ENCODE results near the gene PLPP4. TPM values are rescaled to one million over a fixed set of nuclear protein-coding genes. Genes with fewer than 3 reads are reported as not detected.

PLPP4 gene
- total RNA-seq, 4 donors from 2014 or later, result 0.60 TPM; not detected in 3

- Histone ChIP-seq H3K36me3 (no peaks in the 10 kb centered on the region), H3K4me1 (no peaks in the 10 kb centered on the region), H3K9me3 (no peaks in the 10 kb centered on the region), H3K27ac (no peak overlapping the region), H3K27me3 (peaks cover 3% of the 10 kb centered on the region), H3K4me3 (no peak overlapping the region)
- WGBS, result 25% methylated on average over 1 of the region's 1 CpG
- DNase-seq (ENCODE audit: low spot score in 2 of 2), result no peak
- TF ChIP-seq EP300 (IDR thresholded peaks at IDR 0.05) (no peak), POLR2AphosphoS5 (IDR thresholded peaks at IDR 0.05) (no peak), CTCF (IDR thresholded peaks at IDR 0.05) (no peak), POLR2A (IDR thresholded peaks at IDR 0.05) (no peak)
These were observed 33.3 kb downstream of the PLPP4 start for GRCh38 chr10:120490288-120490687.

- H3K27ac ChIP-seq, result no peak overlapping the region
- TF ChIP-seq EP300 (IDR thresholded peaks at IDR 0.05) (no peak), POLR2AphosphoS5 (IDR thresholded peaks at IDR 0.05) (no peak), CTCF (IDR thresholded peaks at IDR 0.05) (no peak), POLR2A (IDR thresholded peaks at IDR 0.05) (no peak)
- WGBS, result 48% methylated on average over 3 of the region's 3 CpGs
These were observed 35.3 kb downstream of the PLPP4 start for GRCh38 chr10:120492346-120492745.

GRCh38 chr10:120493411-120494312, 36.6 kb downstream of the PLPP4 start:
- H3K9me3 ChIP-seq, result no peaks in the 10 kb centered on the region
- no peak for TF ChIP-seq POLR2A (IDR thresholded peaks at IDR 0.05)
- TF ChIP-seq POLR2AphosphoS5 (IDR thresholded peaks at IDR 0.05), result no peak
- H3K4me3 ChIP-seq, result no peak overlapping the region
- H3K36me3 ChIP-seq, result no peaks in the 10 kb centered on the region
- 89% methylated on average over 11 of the region's 11 CpGs for WGBS
- no peaks in the 10 kb centered on the region for H3K4me1 ChIP-seq
- no peak overlapping the region for H3K27ac ChIP-seq
- peaks cover 3% of the 10 kb centered on the region for H3K27me3 ChIP-seq
- no peak for DNase-seq (ENCODE audit: low spot score in 2 of 2)

More at GRCh38 chr10:120492346-120492745, 35.3 kb downstream of the PLPP4 start:
- Histone ChIP-seq H3K9me3 (no peaks in the 10 kb centered on the region), H3K4me1 (no peaks in the 10 kb centered on the region), H3K4me3 (no peak overlapping the region), H3K27me3 (peaks cover 3% of the 10 kb centered on the region), H3K36me3 (no peaks in the 10 kb centered on the region)
- no peak for DNase-seq (ENCODE audit: low spot score in 2 of 2)

GRCh38 chr10:120494313-120494710, 37.3 kb downstream of the PLPP4 start:
- no peak for DNase-seq (ENCODE audit: low spot score in 2 of 2)
- 92% methylated on average over 6 of the region's 6 CpGs for WGBS
- TF ChIP-seq POLR2A (IDR thresholded peaks at IDR 0.05) (no peak), POLR2AphosphoS5 (IDR thresholded peaks at IDR 0.05) (no peak), CTCF (IDR thresholded peaks at IDR 0.05) (no peak), EP300 (IDR thresholded peaks at IDR 0.05) (no peak)

GRCh38 chr10:120495226-120496009, 38.4 kb downstream of the PLPP4 start:
- WGBS, result 78% methylated on average over 5 of the region's 5 CpGs
- Histone ChIP-seq H3K4me3 (no peak overlapping the region), H3K27me3 (peaks cover 3% of the 10 kb centered on the region), H3K27ac (no peak overlapping the region), H3K36me3 (no peaks in the 10 kb centered on the region), H3K4me1 (no peaks in the 10 kb centered on the region), H3K9me3 (no peaks in the 10 kb centered on the region)
- TF ChIP-seq POLR2AphosphoS5 (IDR thresholded peaks at IDR 0.05) (no peak), POLR2A (IDR thresholded peaks at IDR 0.05) (no peak), EP300 (IDR thresholded peaks at IDR 0.05) (no peak), CTCF (IDR thresholded peaks at IDR 0.05) (no peak)
- DNase-seq (ENCODE audit: low spot score in 2 of 2), result no peak

More at GRCh38 chr10:120494313-120494710, 37.3 kb downstream of the PLPP4 start:
- no peak overlapping the region for H3K27ac ChIP-seq
- H3K9me3 ChIP-seq, result no peaks in the 10 kb centered on the region
- H3K4me1 ChIP-seq, result no peaks in the 10 kb centered on the region
- H3K27me3 ChIP-seq, result peaks cover 3% of the 10 kb centered on the region
- no peaks in the 10 kb centered on the region for H3K36me3 ChIP-seq
- H3K4me3 ChIP-seq, result no peak overlapping the region

Data from suprapubic skin (tissue), 4 donors.